HG03045 (cell line): ENCODE data around the gene ONECUT2.
"Not testable (repeated sequence)": the region's sequence is repeated elsewhere in the genome, so short reads cannot be mapped to it uniquely, and the experiment has no call there.

ENCODE experiments used
- ATAC-seq: cut with Tn5 transposase; IDR thresholded peaks from one replicate; pipeline ENCODE4 v1.9.1; 2021; ENCODE audit warnings: mild to moderate bottlenecking, moderate library complexity; ENCODE audit not compliant: unreplicated experiment

ONECUT2 gene

GRCh38 chr18:57445488-57446319, 10.5 kb downstream of the ONECUT2 start:
- ATAC-seq: no peak

GRCh38 chr18:57446322-57446721, 11.1 kb downstream of the ONECUT2 start:
- ATAC-seq: no peak

- no peak for ATAC-seq
Observed at GRCh38 chr18:57447154-57447621, 12.0 kb downstream of the ONECUT2 start.

- ATAC-seq: no peak
Observed at GRCh38 chr18:57455576-57456129, 20.5 kb downstream of the ONECUT2 start.

GRCh38 chr18:57461652-57462269, 26.6 kb downstream of the ONECUT2 start:
- no peak for ATAC-seq

GRCh38 chr18:57466307-57466706, 31.1 kb downstream of the ONECUT2 start:
- no peak for ATAC-seq

GRCh38 chr18:57466745-57467409, 31.7 kb downstream of the ONECUT2 start:
- no peak for ATAC-seq

- ATAC-seq: no peak
Observed at GRCh38 chr18:57469884-57470283, 34.7 kb downstream of the ONECUT2 start.

- no peak for ATAC-seq
Observed at GRCh38 chr18:57475408-57475807, 40.2 kb downstream of the ONECUT2 start.

- no peak for ATAC-seq
Observed at GRCh38 chr18:57475903-57476302, 40.7 kb downstream of the ONECUT2 start.

GRCh38 chr18:57480733-57481132, 45.6 kb downstream of the ONECUT2 start:
- no peak for ATAC-seq

- no peak for ATAC-seq
Observed at GRCh38 chr18:57497372-57498294, 62.5 kb downstream of the ONECUT2 start.

GRCh38 chr18:57498682-57499256, 63.6 kb downstream of the ONECUT2 start:
- no peak for ATAC-seq

- no peak for ATAC-seq
Observed at GRCh38 chr18:57502624-57503023, 67.5 kb downstream of the ONECUT2 start.

GRCh38 chr18:57505231-57505630, 70.1 kb downstream of the ONECUT2 start:
- no peak for ATAC-seq

- no peak for ATAC-seq
Observed at GRCh38 chr18:57516056-57516455, 80.9 kb downstream of the ONECUT2 start.

GRCh38 chr18:57518533-57518932, 83.4 kb downstream of the ONECUT2 start:
- ATAC-seq: no peak

GRCh38 chr18:57519668-57520424, 84.7 kb downstream of the ONECUT2 start:
- ATAC-seq: no peak

GRCh38 chr18:57522348-57522747, 87.2 kb downstream of the ONECUT2 start:
- ATAC-seq: not testable (repeated sequence)
